T-helper 2 cell treated with Interferon-gamma antibody and Interleukin-4, amounts not matched to agents 5 μg/mL and 100 μg/mL, for 36 hours (primary cell): ENCODE measurements around the gene ANKIB1.
A peak's percentile ranks its signal among the peaks of the same experiment; 100 is the strongest.

Experiments
- DNase-seq: peaks from one replicate; pipeline ENCODE4 v3.0.0; 2021; ENCODE audit warnings: low spot score
- H3K27ac Mint-ChIP-seq: one replicate; pipeline ENCODE4 v1.8.0; 2021; ENCODE audit warnings: mild to moderate bottlenecking, mixed read lengths
- H3K27me3 Mint-ChIP-seq: one replicate; pipeline ENCODE4 v1.8.0; 2021; ENCODE audit warnings: low read depth, mixed read lengths
- H3K36me3 Mint-ChIP-seq: one replicate; pipeline ENCODE4 v1.8.0; 2021; ENCODE audit warnings: low read depth, mixed read lengths
- H3K4me1 Mint-ChIP-seq: one replicate; pipeline ENCODE4 v1.8.0; 2021; ENCODE audit warnings: low read depth, mixed read lengths
- H3K4me3 Mint-ChIP-seq: one replicate; pipeline ENCODE4 v1.8.0; 2022; ENCODE audit warnings: mild to moderate bottlenecking, moderate library complexity, mixed read lengths
- H3K9me3 Mint-ChIP-seq: one replicate; pipeline ENCODE4 v1.8.0; 2021; ENCODE audit warnings: mixed read lengths

ANKIB1 gene

GRCh38 chr7:92282221-92282814 lies 36.5 kb downstream of the ANKIB1 start:
- no peaks in the 10 kb centered on the region for H3K27me3 Mint-ChIP-seq
- no peak overlapping the region for H3K27ac Mint-ChIP-seq
- no peak for DNase-seq
- peaks cover 2% of the 10 kb centered on the region for H3K4me1 Mint-ChIP-seq
- H3K4me3 Mint-ChIP-seq: no peak overlapping the region
- peaks cover 23% of the 10 kb centered on the region for H3K9me3 Mint-ChIP-seq
- H3K36me3 Mint-ChIP-seq: peaks cover 28% of the 10 kb centered on the region

GRCh38 chr7:92282930-92283329 lies 37.2 kb downstream of the ANKIB1 start:
- Mint-ChIP-seq H3K9me3 (peaks cover 25% of the 10 kb centered on the region), H3K36me3 (peaks cover 28% of the 10 kb centered on the region), H3K27me3 (no peaks in the 10 kb centered on the region), H3K4me1 (peaks cover 2% of the 10 kb centered on the region), H3K4me3 (no peak overlapping the region), H3K27ac (no peak overlapping the region)
- DNase-seq: no peak

GRCh38 chr7:92289321-92289720 lies 43.5 kb downstream of the ANKIB1 start:
- H3K9me3 Mint-ChIP-seq: peaks cover 7% of the 10 kb centered on the region

DNA sequence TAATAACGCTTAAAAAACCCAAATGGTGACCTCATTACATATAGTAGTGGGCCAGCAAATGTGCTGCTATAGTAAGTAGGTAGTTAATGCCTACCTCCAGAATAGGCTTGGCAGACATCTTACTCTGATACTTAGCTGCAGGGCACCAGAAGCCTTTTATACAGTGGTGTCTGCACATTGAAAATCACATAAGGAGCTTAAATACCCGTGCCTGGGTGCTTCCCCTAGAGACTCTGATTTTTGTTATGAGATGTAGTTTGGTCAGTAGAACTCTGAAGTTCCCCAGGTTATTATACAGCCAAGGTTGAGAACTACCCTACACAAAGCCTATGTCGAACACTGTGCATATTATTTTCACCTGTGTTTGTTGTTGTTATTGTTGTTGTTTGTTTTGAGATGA lies 47.2 kb downstream of the ANKIB1 start:
- DNase-seq: no peak
- no peak overlapping the region for H3K4me3 Mint-ChIP-seq
- peaks cover 12% of the 10 kb centered on the region for H3K36me3 Mint-ChIP-seq
- H3K9me3 Mint-ChIP-seq: no peaks in the 10 kb centered on the region
- no peaks in the 10 kb centered on the region for H3K27me3 Mint-ChIP-seq
- no peak overlapping the region for H3K27ac Mint-ChIP-seq
- peaks cover 28% of the 10 kb centered on the region for H3K4me1 Mint-ChIP-seq

More at GRCh38 chr7:92289321-92289720, 43.5 kb downstream of the ANKIB1 start:
- Mint-ChIP-seq H3K4me1 (peaks cover 27% of the 10 kb centered on the region), H3K27me3 (no peaks in the 10 kb centered on the region), H3K4me3 (no peak overlapping the region), H3K36me3 (peaks cover 12% of the 10 kb centered on the region), H3K27ac (no peak overlapping the region)
- no peak for DNase-seq

- peaks cover 22% of the 10 kb centered on the region for H3K4me1 Mint-ChIP-seq
- no peaks in the 10 kb centered on the region for H3K9me3 Mint-ChIP-seq
- H3K27ac Mint-ChIP-seq: peak overlapping the region; percentile 56
- H3K36me3 Mint-ChIP-seq: peaks cover 9% of the 10 kb centered on the region
- peak overlapping the region; percentile 8 for H3K4me3 Mint-ChIP-seq
- H3K27me3 Mint-ChIP-seq: no peaks in the 10 kb centered on the region
- DNase-seq: no peak
These were observed 48.3 kb downstream of the ANKIB1 start for GRCh38 chr7:92293896-92294590.

- Mint-ChIP-seq H3K4me3 (no peak overlapping the region), H3K9me3 (no peaks in the 10 kb centered on the region), H3K36me3 (peaks cover 10% of the 10 kb centered on the region), H3K4me1 (peaks cover 15% of the 10 kb centered on the region), H3K27ac (no peak overlapping the region), H3K27me3 (no peaks in the 10 kb centered on the region)
- no peak for DNase-seq
These were observed 49.6 kb downstream of the ANKIB1 start for GRCh38 chr7:92295391-92295790.

DNA sequence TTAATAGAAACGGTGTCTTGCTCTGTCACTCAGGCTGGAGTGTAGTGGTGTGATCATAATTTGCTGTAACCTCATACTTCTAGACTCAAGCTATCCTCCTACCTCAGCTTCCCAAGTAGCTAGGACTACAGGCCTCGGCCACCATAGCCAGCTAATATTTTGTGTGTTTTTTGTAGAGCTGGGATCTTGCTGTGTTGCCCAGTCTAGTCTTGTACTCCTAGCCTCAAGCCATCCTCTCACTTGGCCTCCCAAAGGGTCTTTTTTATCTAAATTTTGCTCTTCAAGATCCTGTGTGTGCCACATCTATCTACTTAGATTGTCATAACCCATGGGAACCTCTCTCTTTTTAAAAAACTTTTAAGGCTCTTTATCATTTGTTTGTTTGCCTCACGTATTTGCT lies 50.5 kb downstream of the ANKIB1 start:
- Mint-ChIP-seq H3K27me3 (no peaks in the 10 kb centered on the region), H3K27ac (no peak overlapping the region), H3K4me1 (peaks cover 14% of the 10 kb centered on the region), H3K36me3 (peaks cover 17% of the 10 kb centered on the region), H3K4me3 (no peak overlapping the region), H3K9me3 (no peaks in the 10 kb centered on the region)
- no peak for DNase-seq

DNA sequence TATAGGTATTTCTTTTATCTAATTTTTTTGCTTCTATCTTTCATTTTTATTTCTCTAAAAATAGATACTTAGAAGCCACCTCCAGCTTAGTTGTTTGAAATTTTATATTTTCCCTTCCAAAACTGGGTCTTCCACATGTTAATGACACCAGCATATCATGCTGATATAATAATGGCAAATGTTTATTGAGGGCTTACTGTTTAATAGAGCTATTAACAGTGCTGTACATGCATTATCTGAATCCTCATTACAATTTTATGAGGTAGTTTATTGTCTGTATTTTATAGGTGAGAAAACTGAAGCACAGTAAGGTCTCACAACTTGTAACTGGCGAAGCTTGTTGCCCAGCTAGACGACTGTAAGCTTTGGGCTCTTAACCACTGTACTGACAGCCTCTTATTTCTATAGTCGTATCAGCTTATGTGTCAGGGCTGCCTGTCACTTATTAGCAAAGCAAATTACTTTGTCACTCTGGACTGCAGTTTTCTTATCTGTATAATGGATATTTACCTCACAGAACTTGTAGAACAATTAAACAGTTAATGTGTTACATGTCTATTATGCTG lies 51.2 kb downstream of the ANKIB1 start:
- H3K9me3 Mint-ChIP-seq: no peaks in the 10 kb centered on the region
- peaks cover 14% of the 10 kb centered on the region for H3K4me1 Mint-ChIP-seq
- H3K36me3 Mint-ChIP-seq: peaks cover 18% of the 10 kb centered on the region
- H3K27ac Mint-ChIP-seq: no peak overlapping the region
- DNase-seq: no peak
- no peak overlapping the region for H3K4me3 Mint-ChIP-seq
- H3K27me3 Mint-ChIP-seq: no peaks in the 10 kb centered on the region

DNA sequence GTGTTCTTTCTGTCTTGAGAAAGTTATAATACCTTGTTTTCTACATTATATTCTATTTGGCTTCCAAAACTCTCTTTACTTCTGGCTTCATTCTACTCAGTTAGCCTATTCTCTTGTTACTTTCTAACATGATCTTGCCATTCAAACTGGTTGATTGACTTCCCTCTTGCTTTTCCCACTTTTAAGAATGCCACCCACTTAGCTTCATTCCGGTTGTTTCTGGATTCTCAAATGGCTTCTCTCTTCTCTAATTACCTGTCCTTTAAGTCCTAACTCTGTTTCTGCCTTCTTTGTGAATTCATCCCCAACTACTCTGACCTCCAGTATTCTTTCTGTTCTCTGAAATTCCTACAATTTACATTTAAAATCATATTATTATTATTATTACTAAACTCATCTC lies 52.0 kb downstream of the ANKIB1 start:
- DNase-seq: no peak
- H3K27me3 Mint-ChIP-seq: no peaks in the 10 kb centered on the region
- peaks cover 18% of the 10 kb centered on the region for H3K36me3 Mint-ChIP-seq
- peaks cover 14% of the 10 kb centered on the region for H3K4me1 Mint-ChIP-seq
- H3K4me3 Mint-ChIP-seq: no peak overlapping the region
- no peaks in the 10 kb centered on the region for H3K9me3 Mint-ChIP-seq
- no peak overlapping the region for H3K27ac Mint-ChIP-seq

GRCh38 chr7:92303761-92304160 lies 58.0 kb downstream of the ANKIB1 start:
- Mint-ChIP-seq H3K36me3 (peaks cover 12% of the 10 kb centered on the region), H3K9me3 (no peaks in the 10 kb centered on the region), H3K4me1 (no peaks in the 10 kb centered on the region), H3K27ac (no peak overlapping the region), H3K27me3 (no peaks in the 10 kb centered on the region), H3K4me3 (no peak overlapping the region)
- DNase-seq: no peak

DNA sequence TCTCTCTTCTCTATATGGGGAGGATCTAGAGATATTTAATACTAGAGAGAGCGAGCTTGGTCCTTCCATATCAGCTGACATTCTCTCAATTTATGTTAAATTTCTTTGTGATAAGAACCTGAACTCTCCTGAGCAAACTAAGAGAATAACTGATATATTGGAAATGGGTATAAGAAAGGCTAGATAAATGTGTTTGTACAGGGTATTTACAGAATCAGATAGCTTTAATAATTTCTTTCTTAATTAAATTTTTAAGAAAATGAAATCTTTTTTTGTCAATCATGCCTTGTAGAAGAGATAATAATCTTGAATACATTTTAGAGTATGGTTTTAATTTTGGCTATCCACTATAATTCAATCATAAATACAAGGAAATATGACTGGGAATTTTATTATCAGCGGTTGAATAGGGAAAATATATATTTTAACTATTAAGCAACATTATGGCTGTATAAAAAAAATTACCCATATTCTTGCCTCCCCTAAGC lies 58.7 kb downstream of the ANKIB1 start:
- no peaks in the 10 kb centered on the region for H3K4me1 Mint-ChIP-seq
- H3K27ac Mint-ChIP-seq: no peak overlapping the region
- no peak overlapping the region for H3K4me3 Mint-ChIP-seq
- H3K9me3 Mint-ChIP-seq: no peaks in the 10 kb centered on the region
- no peak for DNase-seq
- peaks cover 9% of the 10 kb centered on the region for H3K36me3 Mint-ChIP-seq
- H3K27me3 Mint-ChIP-seq: no peaks in the 10 kb centered on the region

DNA sequence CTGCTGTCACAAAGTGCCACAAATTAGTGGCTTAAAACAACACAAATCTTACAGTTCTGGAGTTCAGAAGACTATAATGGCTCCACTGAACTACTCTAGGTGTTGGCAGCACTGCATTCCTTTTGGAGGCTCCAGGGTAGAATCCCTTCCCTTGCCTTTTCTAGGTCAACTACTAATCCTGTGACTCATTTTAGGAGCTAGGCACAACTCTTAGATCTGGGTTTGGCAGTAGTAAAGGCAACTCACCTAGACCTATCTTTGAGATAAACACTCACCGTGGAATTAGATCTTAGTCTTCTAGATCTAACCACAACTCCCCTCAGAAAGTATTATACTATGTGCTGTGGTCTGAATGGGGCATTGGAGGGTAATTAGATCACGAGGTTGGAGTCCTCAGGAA lies 60.4 kb downstream of the ANKIB1 start:
- Mint-ChIP-seq H3K36me3 (peaks cover 4% of the 10 kb centered on the region), H3K27ac (no peak overlapping the region), H3K4me3 (no peak overlapping the region), H3K27me3 (no peaks in the 10 kb centered on the region), H3K9me3 (no peaks in the 10 kb centered on the region), H3K4me1 (no peaks in the 10 kb centered on the region)
- no peak for DNase-seq

DNA sequence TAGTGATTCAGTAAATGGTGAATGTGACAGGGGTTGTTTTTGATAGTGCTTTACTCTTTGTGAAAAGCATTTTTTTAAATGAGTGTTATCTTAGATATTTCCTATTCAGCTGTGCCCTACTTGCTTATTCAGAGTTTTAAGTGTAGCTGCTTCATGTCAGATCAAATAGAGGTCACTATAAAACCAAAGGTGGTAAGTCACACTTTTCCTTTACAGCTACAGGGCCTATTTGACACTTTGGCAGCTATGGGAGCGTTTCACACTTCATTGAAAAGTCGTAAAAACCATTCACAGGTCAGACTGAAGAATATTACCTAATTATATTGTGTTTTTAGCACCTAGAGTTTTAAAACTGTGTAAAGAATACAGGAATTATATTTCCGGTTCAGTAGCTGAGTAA lies 67.3 kb downstream of the ANKIB1 start:
- no peak overlapping the region for H3K4me3 Mint-ChIP-seq
- no peaks in the 10 kb centered on the region for H3K27me3 Mint-ChIP-seq
- H3K27ac Mint-ChIP-seq: no peak overlapping the region
- no peaks in the 10 kb centered on the region for H3K4me1 Mint-ChIP-seq
- H3K36me3 Mint-ChIP-seq: no peaks in the 10 kb centered on the region
- no peaks in the 10 kb centered on the region for H3K9me3 Mint-ChIP-seq
- DNase-seq: no peak

GRCh38 chr7:92319243-92319642 lies 73.5 kb downstream of the ANKIB1 start:
- Mint-ChIP-seq H3K9me3 (no peaks in the 10 kb centered on the region), H3K27ac (no peak overlapping the region), H3K4me3 (no peak overlapping the region), H3K4me1 (no peaks in the 10 kb centered on the region), H3K36me3 (peaks cover 13% of the 10 kb centered on the region), H3K27me3 (no peaks in the 10 kb centered on the region)
- no peak for DNase-seq
